Measurements from ENCODE around the gene MAPK4.

MAPK4 gene

GRCh38 chr18:50679056-50679455 is 119.2 kb downstream of the MAPK4 start:
- DNase-seq (ENCODE audit: low read depth, low spot score): no peak
- Histone ChIP-seq H3K4me3 (ENCODE audit: low read length) (no peak overlapping the region), H3K36me3 (ENCODE audit: control insufficient read depth, insufficient read depth, low read length) (no peaks in the 10 kb centered on the region), H3K27ac (ENCODE audit: low read length) (no peak overlapping the region), H3K27me3 (ENCODE audit: control insufficient read depth, insufficient read depth, low read length) (no peaks in the 10 kb centered on the region), H3K9me3 (ENCODE audit: control insufficient read depth, insufficient read depth, low read length) (no peaks in the 10 kb centered on the region), H3K4me1 (ENCODE audit: control insufficient read depth, insufficient read depth, low read length) (no peaks in the 10 kb centered on the region)
- no CpG with 5 or more reads among the region's 5 CpGs for WGBS (ENCODE audit: insufficient coverage, insufficient read length)

GRCh38 chr18:50679656-50680055 is 119.8 kb downstream of the MAPK4 start:
- no peaks in the 10 kb centered on the region for H3K36me3 ChIP-seq (ENCODE audit: control insufficient read depth, insufficient read depth, low read length)
- no peak overlapping the region for H3K4me3 ChIP-seq (ENCODE audit: low read length)
- no peaks in the 10 kb centered on the region for H3K4me1 ChIP-seq (ENCODE audit: control insufficient read depth, insufficient read depth, low read length)
- H3K9me3 ChIP-seq (ENCODE audit: control insufficient read depth, insufficient read depth, low read length): no peaks in the 10 kb centered on the region
- WGBS (ENCODE audit: insufficient coverage, insufficient read length): no CpG with 5 or more reads among the region's 10 CpGs
- no peaks in the 10 kb centered on the region for H3K27me3 ChIP-seq (ENCODE audit: control insufficient read depth, insufficient read depth, low read length)
- no peak for DNase-seq (ENCODE audit: low read depth, low spot score)
- no peak overlapping the region for H3K27ac ChIP-seq (ENCODE audit: low read length)

- Histone ChIP-seq H3K9me3 (ENCODE audit: control insufficient read depth, insufficient read depth, low read length) (no peaks in the 10 kb centered on the region), H3K4me3 (ENCODE audit: low read length) (no peak overlapping the region), H3K27ac (ENCODE audit: low read length) (no peak overlapping the region), H3K27me3 (ENCODE audit: control insufficient read depth, insufficient read depth, low read length) (no peaks in the 10 kb centered on the region), H3K4me1 (ENCODE audit: control insufficient read depth, insufficient read depth, low read length) (no peaks in the 10 kb centered on the region), H3K36me3 (ENCODE audit: control insufficient read depth, insufficient read depth, low read length) (no peaks in the 10 kb centered on the region)
- no peak for DNase-seq (ENCODE audit: low read depth, low spot score)
- no CpG with 5 or more reads among the region's 1 CpG for WGBS (ENCODE audit: insufficient coverage, insufficient read length)
Measured at GRCh38 chr18:50680966-50681365, 121.1 kb downstream of the MAPK4 start.

- Histone ChIP-seq H3K36me3 (ENCODE audit: control insufficient read depth, insufficient read depth, low read length) (no peaks in the 10 kb centered on the region), H3K9me3 (ENCODE audit: control insufficient read depth, insufficient read depth, low read length) (no peaks in the 10 kb centered on the region), H3K27ac (ENCODE audit: low read length) (no peak overlapping the region), H3K4me1 (ENCODE audit: control insufficient read depth, insufficient read depth, low read length) (no peaks in the 10 kb centered on the region), H3K27me3 (ENCODE audit: control insufficient read depth, insufficient read depth, low read length) (no peaks in the 10 kb centered on the region), H3K4me3 (ENCODE audit: low read length) (no peak overlapping the region)
- no CpG with 5 or more reads among the region's 1 CpG for WGBS (ENCODE audit: insufficient coverage, insufficient read length)
- DNase-seq (ENCODE audit: low read depth, low spot score): no peak
Measured at GRCh38 chr18:50682852-50683251, 123.0 kb downstream of the MAPK4 start.

- H3K27ac ChIP-seq (ENCODE audit: low read length): no peak overlapping the region
- no CpG with 5 or more reads among the region's 8 CpGs for WGBS (ENCODE audit: insufficient coverage, insufficient read length)
- H3K4me1 ChIP-seq (ENCODE audit: control insufficient read depth, insufficient read depth, low read length): no peaks in the 10 kb centered on the region
- no peaks in the 10 kb centered on the region for H3K36me3 ChIP-seq (ENCODE audit: control insufficient read depth, insufficient read depth, low read length)
- H3K9me3 ChIP-seq (ENCODE audit: control insufficient read depth, insufficient read depth, low read length): no peaks in the 10 kb centered on the region
- DNase-seq (ENCODE audit: low read depth, low spot score): no peak
- H3K4me3 ChIP-seq (ENCODE audit: low read length): no peak overlapping the region
- H3K27me3 ChIP-seq (ENCODE audit: control insufficient read depth, insufficient read depth, low read length): no peaks in the 10 kb centered on the region
Measured at GRCh38 chr18:50686409-50686808, 126.5 kb downstream of the MAPK4 start.

- Histone ChIP-seq H3K36me3 (ENCODE audit: control insufficient read depth, insufficient read depth, low read length) (no peaks in the 10 kb centered on the region), H3K9me3 (ENCODE audit: control insufficient read depth, insufficient read depth, low read length) (no peaks in the 10 kb centered on the region), H3K27me3 (ENCODE audit: control insufficient read depth, insufficient read depth, low read length) (no peaks in the 10 kb centered on the region), H3K4me1 (ENCODE audit: control insufficient read depth, insufficient read depth, low read length) (no peaks in the 10 kb centered on the region), H3K4me3 (ENCODE audit: low read length) (no peak overlapping the region), H3K27ac (ENCODE audit: low read length) (no peak overlapping the region)
- no CpG with 5 or more reads among the region's 11 CpGs for WGBS (ENCODE audit: insufficient coverage, insufficient read length)
- no peak for DNase-seq (ENCODE audit: low read depth, low spot score)
Measured at GRCh38 chr18:50687491-50687890, 127.6 kb downstream of the MAPK4 start.

- Histone ChIP-seq H3K27ac (ENCODE audit: low read length) (no peak overlapping the region), H3K4me1 (ENCODE audit: control insufficient read depth, insufficient read depth, low read length) (no peaks in the 10 kb centered on the region), H3K9me3 (ENCODE audit: control insufficient read depth, insufficient read depth, low read length) (no peaks in the 10 kb centered on the region), H3K4me3 (ENCODE audit: low read length) (no peak overlapping the region), H3K27me3 (ENCODE audit: control insufficient read depth, insufficient read depth, low read length) (no peaks in the 10 kb centered on the region), H3K36me3 (ENCODE audit: control insufficient read depth, insufficient read depth, low read length) (no peaks in the 10 kb centered on the region)
- no peak for DNase-seq (ENCODE audit: low read depth, low spot score)
- WGBS (ENCODE audit: insufficient coverage, insufficient read length): no CpG with 5 or more reads among the region's 6 CpGs
Measured at GRCh38 chr18:50689578-50689977, 129.7 kb downstream of the MAPK4 start.

GRCh38 chr18:50694147-50694546 is 134.3 kb downstream of the MAPK4 start:
- no CpG with 5 or more reads among the region's 4 CpGs for WGBS (ENCODE audit: insufficient coverage, insufficient read length)
- DNase-seq (ENCODE audit: low read depth, low spot score): no peak
- Histone ChIP-seq H3K9me3 (ENCODE audit: control insufficient read depth, insufficient read depth, low read length) (no peaks in the 10 kb centered on the region), H3K4me3 (ENCODE audit: low read length) (no peak overlapping the region), H3K36me3 (ENCODE audit: control insufficient read depth, insufficient read depth, low read length) (no peaks in the 10 kb centered on the region), H3K27me3 (ENCODE audit: control insufficient read depth, insufficient read depth, low read length) (no peaks in the 10 kb centered on the region), H3K4me1 (ENCODE audit: control insufficient read depth, insufficient read depth, low read length) (no peaks in the 10 kb centered on the region), H3K27ac (ENCODE audit: low read length) (no peak overlapping the region)

- H3K9me3 ChIP-seq (ENCODE audit: control insufficient read depth, insufficient read depth, low read length): no peaks in the 10 kb centered on the region
- H3K4me3 ChIP-seq (ENCODE audit: low read length): no peak overlapping the region
- H3K27ac ChIP-seq (ENCODE audit: low read length): no peak overlapping the region
- no peak for DNase-seq (ENCODE audit: low read depth, low spot score)
- H3K27me3 ChIP-seq (ENCODE audit: control insufficient read depth, insufficient read depth, low read length): no peaks in the 10 kb centered on the region
- H3K4me1 ChIP-seq (ENCODE audit: control insufficient read depth, insufficient read depth, low read length): peaks cover 1% of the 10 kb centered on the region; the same call in 1 of the 2 replicates
- no peaks in the 10 kb centered on the region for H3K36me3 ChIP-seq (ENCODE audit: control insufficient read depth, insufficient read depth, low read length)
- WGBS (ENCODE audit: insufficient coverage, insufficient read length): no CpG with 5 or more reads among the region's 10 CpGs
Measured at GRCh38 chr18:50695431-50696176, 135.7 kb downstream of the MAPK4 start.

GRCh38 chr18:50696436-50696835 is 136.5 kb downstream of the MAPK4 start:
- Histone ChIP-seq H3K36me3 (ENCODE audit: control insufficient read depth, insufficient read depth, low read length) (no peaks in the 10 kb centered on the region), H3K27ac (ENCODE audit: low read length) (no peak overlapping the region), H3K4me3 (ENCODE audit: low read length) (no peak overlapping the region), H3K27me3 (ENCODE audit: control insufficient read depth, insufficient read depth, low read length) (no peaks in the 10 kb centered on the region), H3K4me1 (ENCODE audit: control insufficient read depth, insufficient read depth, low read length) (peaks cover 1% of the 10 kb centered on the region; the same call in 1 of the 2 replicates), H3K9me3 (ENCODE audit: control insufficient read depth, insufficient read depth, low read length) (no peaks in the 10 kb centered on the region)
- no CpG with 5 or more reads among the region's 7 CpGs for WGBS (ENCODE audit: insufficient coverage, insufficient read length)
- no peak for DNase-seq (ENCODE audit: low read depth, low spot score)

- no CpG with 5 or more reads among the region's 4 CpGs for WGBS (ENCODE audit: insufficient coverage, insufficient read length)
- Histone ChIP-seq H3K4me1 (ENCODE audit: control insufficient read depth, insufficient read depth, low read length) (peaks cover 1% of the 10 kb centered on the region; the same call in 1 of the 2 replicates), H3K36me3 (ENCODE audit: control insufficient read depth, insufficient read depth, low read length) (no peaks in the 10 kb centered on the region), H3K4me3 (ENCODE audit: low read length) (no peak overlapping the region), H3K9me3 (ENCODE audit: control insufficient read depth, insufficient read depth, low read length) (no peaks in the 10 kb centered on the region), H3K27ac (ENCODE audit: low read length) (no peak overlapping the region), H3K27me3 (ENCODE audit: control insufficient read depth, insufficient read depth, low read length) (no peaks in the 10 kb centered on the region)
- no peak for DNase-seq (ENCODE audit: low read depth, low spot score)
Measured at GRCh38 chr18:50696929-50697328, 137.0 kb downstream of the MAPK4 start.

All from iPS DF 6.9 (cell line).